Measurements from ENCODE around the gene SPOCK2.

The SPOCK2 gene

GRCh38 chr10:72072046-72072445, 16.3 kb downstream of the SPOCK2 start:
- no peak for DNase-seq (ENCODE audit: low read depth)

GRCh38 chr10:72069751-72070526, 18.4 kb downstream of the SPOCK2 start:
- DNase-seq (ENCODE audit: low read depth), result no peak

GRCh38 chr10:72068901-72069446, 19.4 kb downstream of the SPOCK2 start:
- no peak for DNase-seq (ENCODE audit: low read depth)

- DNase-seq (ENCODE audit: low read depth), result no peak
Observed at GRCh38 chr10:72068126-72068765, 20.1 kb downstream of the SPOCK2 start.

- no peak for DNase-seq (ENCODE audit: low read depth)
Observed at GRCh38 chr10:72067463-72068125, 20.8 kb downstream of the SPOCK2 start.

GRCh38 chr10:72066318-72067284, 21.8 kb downstream of the SPOCK2 start:
- DNase-seq (ENCODE audit: low read depth), result no peak

- DNase-seq (ENCODE audit: low read depth), result no peak
Observed at GRCh38 chr10:72065439-72066025, 22.8 kb downstream of the SPOCK2 start.

GRCh38 chr10:72063703-72064391, 24.5 kb downstream of the SPOCK2 start:
- no peak for DNase-seq (ENCODE audit: low read depth)

GRCh38 chr10:72062832-72063702, 25.3 kb downstream of the SPOCK2 start:
- DNase-seq (ENCODE audit: low read depth), result no peak

- no peak for DNase-seq (ENCODE audit: low read depth)
Observed at GRCh38 chr10:72062382-72062781, 26.0 kb downstream of the SPOCK2 start.

GRCh38 chr10:72061930-72062329, 26.4 kb downstream of the SPOCK2 start:
- no peak for DNase-seq (ENCODE audit: low read depth)

GRCh38 chr10:72061491-72061890, 26.9 kb downstream of the SPOCK2 start:
- DNase-seq (ENCODE audit: low read depth), result no peak

DNA sequence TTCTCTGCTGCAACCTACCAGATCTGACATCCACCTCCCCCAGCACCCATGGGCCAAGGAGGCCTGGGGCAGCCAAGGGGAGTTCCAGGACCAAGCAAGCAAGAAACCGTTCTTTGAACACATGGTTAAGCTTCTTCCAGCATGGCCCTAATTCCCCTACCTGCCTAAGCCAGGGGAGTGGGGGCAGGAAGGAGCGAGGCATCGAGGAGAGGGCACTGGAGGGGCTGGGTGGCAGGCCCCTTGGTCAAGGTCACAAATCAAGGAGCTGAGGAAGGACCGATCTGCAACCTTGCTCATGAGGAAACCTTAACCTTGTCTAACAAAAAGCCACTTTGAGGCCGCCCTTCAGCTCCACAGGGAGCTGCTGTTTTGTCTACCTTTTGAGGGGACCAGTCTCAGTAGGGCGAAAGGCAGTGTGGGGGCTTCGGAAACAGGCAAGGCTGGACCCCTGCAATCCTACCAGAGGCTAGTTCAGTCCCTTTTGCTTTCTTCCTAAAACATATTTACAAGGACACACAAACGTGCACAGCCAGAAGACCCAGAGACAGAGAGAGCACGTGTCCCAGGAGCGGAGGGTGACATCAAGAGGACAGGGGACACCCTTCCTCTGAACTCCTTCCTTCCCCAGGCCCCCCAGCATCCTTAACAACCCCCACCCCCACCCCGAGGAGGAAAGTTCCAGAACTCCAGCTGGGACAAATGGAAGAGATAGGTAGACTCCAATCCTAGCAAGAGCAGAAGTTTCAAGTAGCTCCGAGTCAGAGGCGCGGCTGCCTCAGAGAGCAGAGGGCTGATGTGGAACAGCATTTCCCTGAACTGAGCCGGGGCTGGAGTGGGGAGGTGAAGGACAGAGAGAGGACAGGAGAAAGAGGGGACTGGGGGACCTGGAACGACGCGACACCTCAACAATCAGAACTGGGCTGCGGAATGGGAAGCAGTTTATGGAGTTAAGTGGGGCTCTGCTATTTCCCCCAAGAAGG, 28.2 kb downstream of the SPOCK2 start:
- DNase-seq (ENCODE audit: low read depth), result no peak

GRCh38 chr10:72058989-72059842, 29.1 kb downstream of the SPOCK2 start:
- no peak for DNase-seq (ENCODE audit: low read depth)

DNA sequence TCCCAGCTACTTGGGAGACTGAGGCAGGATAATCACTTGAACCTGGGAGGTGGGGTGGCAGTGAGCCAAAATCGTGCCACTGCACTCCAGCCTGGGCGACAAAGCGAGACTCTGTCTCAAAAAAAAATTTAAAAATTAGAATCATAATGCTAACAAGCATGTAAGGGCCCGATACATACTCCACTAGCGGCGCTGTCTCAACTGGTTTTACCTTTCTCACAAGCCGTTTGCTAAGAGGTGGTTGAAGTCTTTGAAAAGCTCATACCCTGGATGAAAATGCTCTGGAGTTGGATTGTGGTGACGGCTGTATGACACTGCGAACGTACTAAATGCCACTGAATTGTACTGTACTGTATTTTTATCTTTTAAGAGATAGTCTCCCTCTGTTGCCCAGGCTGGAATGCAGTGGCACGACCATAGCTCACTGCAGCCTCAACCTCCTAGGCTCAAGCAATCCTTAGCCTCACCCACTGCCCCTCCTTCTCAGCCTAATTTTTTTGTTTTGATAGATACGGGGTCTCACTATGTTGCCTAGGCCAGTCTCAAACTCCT, 29.9 kb downstream of the SPOCK2 start:
- DNase-seq (ENCODE audit: low read depth), result no peak

GRCh38 chr10:72056932-72057751, 31.2 kb downstream of the SPOCK2 start:
- no peak for DNase-seq (ENCODE audit: low read depth)
